SK-N-SH treated with all-trans-retinoic acid at 6 μM for 48 hours (cell line): ENCODE data around the gene MYO3A.

Experiments used
- CSDC2 ChIP-seq: fragments of 250-450 bp; sonication (Bioruptor Pico); IDR thresholded peaks from 2 replicates; pipeline ENCODE4 v1.5.0; 2020; ENCODE audit warnings: mild to moderate bottlenecking, moderate library complexity
- CSRNP3 ChIP-seq: fragments of 250-450 bp; sonication (Bioruptor Pico); IDR thresholded peaks from 2 replicates; pipeline ENCODE4 v1.5.1; 2021; ENCODE audit warnings: mild to moderate bottlenecking, moderate library complexity
- ESRRG ChIP-seq: fragments of 250-450 bp; sonication (Bioruptor Pico); IDR thresholded peaks from 2 replicates; pipeline ENCODE4 v1.6.1; 2021; ENCODE audit warnings: mild to moderate bottlenecking
- PATZ1 ChIP-seq: fragments of 250-450 bp; sonication (Bioruptor Pico); IDR thresholded peaks from 2 replicates; pipeline ENCODE4 v1.8.0; 2020; ENCODE audit warnings: mild to moderate bottlenecking, moderate library complexity, borderline replicate concordance
- POU6F1 ChIP-seq: fragments of 250-450 bp; sonication (Bioruptor Pico); IDR thresholded peaks from 2 replicates; pipeline ENCODE4 v1.8.0; 2021; ENCODE audit warnings: low read depth, mild to moderate bottlenecking, moderate library complexity, borderline replicate concordance
- PPARA ChIP-seq: fragments of 250-450 bp; sonication (Bioruptor Pico); IDR thresholded peaks from 2 replicates; pipeline ENCODE4 v1.5.0; 2020; ENCODE audit warnings: mild to moderate bottlenecking, borderline replicate concordance
- RARB ChIP-seq: fragments of 250-450 bp; sonication (Bioruptor Pico); IDR thresholded peaks from 2 replicates; pipeline ENCODE4 v1.8.0; 2021; ENCODE audit warnings: mild to moderate bottlenecking, moderate library complexity
- SNAI2 ChIP-seq: fragments of 250-450 bp; sonication (Bioruptor Pico); IDR thresholded peaks from 2 replicates; pipeline ENCODE4 v1.5.0; 2020; ENCODE audit warnings: mild to moderate bottlenecking, moderate library complexity
- TSHZ2 ChIP-seq: fragments of 250-450 bp; sonication (Bioruptor Pico); IDR thresholded peaks from 2 replicates; pipeline ENCODE4 v1.5.0; 2020; ENCODE audit warnings: mild to moderate bottlenecking, moderate library complexity
- ZFP3 ChIP-seq: fragments of 250-450 bp; sonication (Bioruptor Pico); IDR thresholded peaks from 2 replicates; pipeline ENCODE4 v1.5.0; 2020; ENCODE audit warnings: mild to moderate bottlenecking, moderate library complexity
- ZFP30 ChIP-seq: fragments of 450-650 bp; formaldehyde crosslinking; IDR thresholded peaks from 2 replicates; pipeline ENCODE4 v1.5.0; 2022; ENCODE audit warnings: mild to moderate bottlenecking, moderate library complexity
- ZNF8 ChIP-seq: fragments of 450-650 bp; formaldehyde crosslinking; IDR thresholded peaks from 2 replicates; pipeline ENCODE4 v1.5.0; 2020; ENCODE audit warnings: mild to moderate bottlenecking, moderate library complexity

- TF ChIP-seq PATZ1, result no peak
- TF ChIP-seq RARB (CRISPR knock-in tag), result no peak
- no peak for TF ChIP-seq TSHZ2 (CRISPR knock-in tag)
- no peak for TF ChIP-seq ZFP30 (CRISPR knock-in tag)
- no peak for TF ChIP-seq PPARA (CRISPR knock-in tag)
- no peak for TF ChIP-seq CSRNP3 (CRISPR knock-in tag)
- TF ChIP-seq ESRRG (CRISPR knock-in tag), result no peak
- TF ChIP-seq CSDC2 (CRISPR knock-in tag), result no peak
- no peak for TF ChIP-seq POU6F1 (CRISPR knock-in tag)
- no peak for TF ChIP-seq ZNF8
- no peak for TF ChIP-seq SNAI2
- TF ChIP-seq ZFP3 (CRISPR knock-in tag), result no peak
Observed at GRCh38 chr10:26064106-26064505, 130.1 kb downstream of the MYO3A start.
